ENCODE results near the gene PIEZO2.

GRCh38 chr18:11149441-11150270 is at the start of gene PIEZO2:
- TF ChIP-seq CTCF (IDR thresholded peaks at IDR 0.05; ENCODE audit: insufficient read depth, low read depth, low read length) (no peak), EZH2 (IDR thresholded peaks at IDR 0.05; ENCODE audit: insufficient read depth, low read length) (no peak)
